Fibroblast of lung (primary cell): ENCODE results near the gene LBH. TPM values are rescaled to one million over a fixed set of nuclear protein-coding genes. Genes with fewer than 3 reads are reported as not detected.

Source experiments
- DNase-seq, 2 donors: peaks; one replicate each; pipeline versions ENCODE4 v3.0.0 to v3.0.0-alpha.2; 2010; ENCODE audit warnings: low read depth in 2 of 2
- H2AFZ ChIP-seq: 2 replicates; pipeline ENCODE4 v1.5.1; 2012; ENCODE audit warnings: low read length, control low read depth, inconsistent platforms
- H3K27ac ChIP-seq: 2 replicates; pipeline ENCODE4 v1.5.1; 2011; ENCODE audit warnings: low read length, control low read depth; ENCODE audit not compliant: insufficient read depth
- H3K27me3 ChIP-seq: 2 replicates; pipeline ENCODE4 v1.5.1; 2011; ENCODE audit warnings: mild to moderate bottlenecking, low read length; ENCODE audit not compliant: control insufficient read depth, insufficient read depth
- H3K36me3 ChIP-seq: 2 replicates; pipeline ENCODE4 v1.5.1; 2011; ENCODE audit warnings: low read length; ENCODE audit not compliant: control insufficient read depth, insufficient read depth
- H3K4me1 ChIP-seq: 2 replicates; pipeline ENCODE4 v1.5.1; 2011; ENCODE audit warnings: low read length; ENCODE audit not compliant: control insufficient read depth, insufficient read depth; ENCODE audit errors: extremely low read depth
- H3K4me2 ChIP-seq: 2 replicates; pipeline ENCODE4 v1.5.1; 2011; ENCODE audit warnings: low read length, control low read depth; ENCODE audit not compliant: insufficient read depth; ENCODE audit errors: extremely low read depth
- H3K4me3 ChIP-seq, 4 experiments: fragments of 200-600 bp in 1 of 4; sonication (generic) in 1 of 4; replicated peaks in 1 of 4; 2 replicates each; pipeline ENCODE4 v1.5.1; 2011 to 2016; ENCODE audit warnings: low read length in 4 of 4, low read depth in 3 of 4, mild to moderate bottlenecking in 3 of 4, control low read depth in 2 of 4, inconsistent platforms in 1 of 4, mixed read lengths in 1 of 4; ENCODE audit not compliant: insufficient read depth in 1 of 4; ENCODE audit errors: control extremely low read depth in 1 of 4
- H3K79me2 ChIP-seq: 2 replicates; pipeline ENCODE4 v1.5.1; 2012; ENCODE audit warnings: mild to moderate bottlenecking, low read length, inconsistent platforms; ENCODE audit not compliant: control insufficient read depth, insufficient read depth
- H3K9ac ChIP-seq: 2 replicates; pipeline ENCODE4 v1.5.1; 2011; ENCODE audit warnings: mild to moderate bottlenecking, low read length, control low read depth; ENCODE audit not compliant: insufficient read depth
- H3K9me3 ChIP-seq: 2 replicates; pipeline ENCODE4 v1.5.1; 2012; ENCODE audit warnings: low read depth, low read length; ENCODE audit not compliant: control insufficient read depth, insufficient read depth
- H4K20me1 ChIP-seq: 2 replicates; pipeline ENCODE4 v1.5.1; 2011; ENCODE audit warnings: low read length; ENCODE audit not compliant: control insufficient read depth, insufficient read depth; ENCODE audit errors: extremely low read depth
- CTCF ChIP-seq, 2 donors: IDR thresholded peaks in 1 of 2; conservative IDR thresholded peaks in 1 of 2; 1 replicate in 1 of 2; 2 replicates in 1 of 2; pipeline ENCODE4 v1.5.1; 2011 to 2012; ENCODE audit warnings: low read length in 2 of 2, control low read depth in 1 of 2, inconsistent platforms in 1 of 2, low read depth in 1 of 2, mild to moderate bottlenecking in 1 of 2
- EZH2 ChIP-seq: IDR thresholded peaks from 2 replicates; pipeline ENCODE4 v1.5.1; 2012; ENCODE audit warnings: low read length, control low read depth, mild to moderate bottlenecking; ENCODE audit errors: missing control alignments
- polyA plus RNA-seq, 2 donors: library from polyadenylated mRNA; depleted of rRNA in 1 of 2; stranded (reverse) in 1 of 2; unstranded in 1 of 2; fragments of >200 nt; gene quantifications; 2 replicates each; pipeline ENCODE4 v1.2.1, GENCODE V29; 2011 to 2012; ENCODE audit warnings: missing spikeins in 1 of 2
- total RNA-seq: library from RNA; depleted of rRNA; stranded (reverse); fragments of >200 nt; gene quantifications from 2 replicates; pipeline ENCODE4 v1.2.1, GENCODE V29; 2014

LBH gene
- total and polyA plus RNA-seq, 2 donors (not counting 1 experiment from before 2014, with no cell fraction given) = 604 to 926 TPM

GRCh38 chr2:30188292-30188691 is 43.0 kb upstream of the LBH start:
- no peak overlapping the region for H3K27ac ChIP-seq
- no peak overlapping the region for H2AFZ ChIP-seq
- no peaks in the 10 kb centered on the region for H3K4me1 ChIP-seq
- H3K27me3 ChIP-seq = peaks cover 9% of the 10 kb centered on the region
- H3K36me3 ChIP-seq = no peaks in the 10 kb centered on the region
- H3K9ac ChIP-seq = no peak overlapping the region
- no peak overlapping the region for H3K4me3 ChIP-seq
- H3K4me2 ChIP-seq = no peak overlapping the region
- no peaks in the 10 kb centered on the region for H3K9me3 ChIP-seq
- no peak for DNase-seq
- TF ChIP-seq EZH2 (no peak), CTCF (conservative IDR thresholded peaks at IDR 0.05 in 1 of 2, IDR thresholded peaks at IDR 0.05 in 1 of 2; ENCODE audit: low read depth in 1 of 2, low read length in 2 of 2) (no peak)
- no peaks in the 10 kb centered on the region for H3K79me2 ChIP-seq
- no peaks in the 10 kb centered on the region for H4K20me1 ChIP-seq

DNA sequence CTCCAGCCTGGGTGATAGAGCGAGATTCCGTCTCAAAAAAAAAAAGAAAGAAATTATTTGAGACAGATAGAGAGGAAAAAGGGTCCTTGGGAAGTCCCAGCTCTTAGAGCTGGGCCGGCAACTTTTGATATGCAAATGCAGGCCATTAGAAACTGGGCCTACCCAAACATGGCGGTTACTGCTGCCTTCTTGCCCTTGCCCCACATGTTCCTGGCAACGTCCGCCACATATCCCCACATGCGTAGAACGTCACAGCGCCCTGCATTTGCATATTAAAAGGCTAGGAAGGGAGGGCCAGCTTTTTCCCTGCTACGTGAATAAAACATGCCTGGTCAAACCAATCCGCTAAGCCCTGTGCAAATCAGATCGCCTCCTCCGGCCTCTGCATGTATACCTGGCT is 40.7 kb upstream of the LBH start:
- no peak overlapping the region for H3K27ac ChIP-seq
- no peak for DNase-seq
- no peaks in the 10 kb centered on the region for H4K20me1 ChIP-seq
- H3K79me2 ChIP-seq = no peaks in the 10 kb centered on the region
- no peak overlapping the region for H3K9ac ChIP-seq
- no peak overlapping the region for H3K4me3 ChIP-seq
- TF ChIP-seq EZH2 = no peak
- no peak for TF ChIP-seq CTCF (conservative IDR thresholded peaks at IDR 0.05 in 1 of 2, IDR thresholded peaks at IDR 0.05 in 1 of 2; ENCODE audit: low read depth in 1 of 2, low read length in 2 of 2)
- H3K9me3 ChIP-seq = no peaks in the 10 kb centered on the region
- peaks cover 9% of the 10 kb centered on the region for H3K27me3 ChIP-seq
- H2AFZ ChIP-seq = no peak overlapping the region
- H3K4me1 ChIP-seq = no peaks in the 10 kb centered on the region
- no peak overlapping the region for H3K4me2 ChIP-seq
- no peaks in the 10 kb centered on the region for H3K36me3 ChIP-seq

- Histone ChIP-seq H3K4me2 (no peak overlapping the region), H3K4me1 (no peaks in the 10 kb centered on the region), H3K4me3 (no peak overlapping the region), H3K36me3 (no peaks in the 10 kb centered on the region), H3K9me3 (no peaks in the 10 kb centered on the region), H4K20me1 (no peaks in the 10 kb centered on the region), H3K9ac (no peak overlapping the region), H3K27ac (no peak overlapping the region), H3K27me3 (peaks cover 9% of the 10 kb centered on the region), H3K79me2 (no peaks in the 10 kb centered on the region), H2AFZ (no peak overlapping the region)
- no peak for DNase-seq
- TF ChIP-seq CTCF (conservative IDR thresholded peaks at IDR 0.05 in 1 of 2, IDR thresholded peaks at IDR 0.05 in 1 of 2; ENCODE audit: low read depth in 1 of 2, low read length in 2 of 2) = no peak
- no peak for TF ChIP-seq EZH2
Observed at GRCh38 chr2:30191107-30191506, 40.2 kb upstream of the LBH start.
